NB4 (cell line): ENCODE measurements around the gene LELP1.

Experiments
- DNase-seq: peaks from one replicate; pipeline ENCODE4 v3.0.0; 2010; ENCODE audit warnings: low read depth
- H3K4me3 ChIP-seq: one replicate; pipeline ENCODE4 v1.5.1; 2011; ENCODE audit warnings: mild to moderate bottlenecking, low read depth, low read length, moderate library complexity
- CTCF ChIP-seq: IDR thresholded peaks from one replicate; pipeline ENCODE4 v1.5.1; 2012; ENCODE audit warnings: low read depth, low read length
- MAX ChIP-seq: IDR thresholded peaks from 2 replicates; pipeline ENCODE4 v1.6.1; 2011; ENCODE audit warnings: low read depth, low read length
- MYC ChIP-seq: IDR thresholded peaks from 2 replicates; pipeline ENCODE4 v1.6.1; 2011; ENCODE audit warnings: low read depth, low read length
- POLR2A ChIP-seq: IDR thresholded peaks from 2 replicates; pipeline ENCODE4 v1.6.1; 2011; ENCODE audit warnings: mild to moderate bottlenecking; ENCODE audit not compliant: insufficient read length; ENCODE audit errors: extremely low read depth

Gene LELP1

GRCh38 chr1:153210206-153210605, 7.0 kb downstream of the LELP1 start:
- no peak overlapping the region for H3K4me3 ChIP-seq
- no peak for TF ChIP-seq MYC
- TF ChIP-seq CTCF, result no peak
- TF ChIP-seq POLR2A, result no peak
- no peak for TF ChIP-seq MAX
- no peak for DNase-seq

- TF ChIP-seq MAX, result no peak
- TF ChIP-seq CTCF, result no peak
- no peak for TF ChIP-seq MYC
- no peak overlapping the region for H3K4me3 ChIP-seq
- DNase-seq, result no peak
Measured at GRCh38 chr1:153212201-153212600, 9.0 kb downstream of the LELP1 start.

- DNase-seq, result no peak
- H3K4me3 ChIP-seq, result no peak overlapping the region
- TF ChIP-seq MYC (no peak), CTCF (no peak), POLR2A (no peak), MAX (no peak)
Measured at GRCh38 chr1:153213519-153213918, 10.3 kb downstream of the LELP1 start.

- TF ChIP-seq POLR2A, result no peak
- DNase-seq, result no peak
Measured at GRCh38 chr1:153217212-153217611, 14.0 kb downstream of the LELP1 start, which contains the start of gene PRR9. TSS of gene PRR9 (plus strand) at chr1:153217584. CDS start at chr1:153218145, 561 bp downstream.

GRCh38 chr1:153217744-153218416, 14.7 kb downstream of the LELP1 start:
- no peak overlapping the region for H3K4me3 ChIP-seq
- TF ChIP-seq MAX (no peak), MYC (no peak), CTCF (no peak), POLR2A (no peak)

More at GRCh38 chr1:153217212-153217611, 14.0 kb downstream of the LELP1 start, which contains the start of gene PRR9:
- no peak within 1 kb of the TSS for H3K4me3 ChIP-seq

GRCh38 chr1:153220606-153221303, 17.5 kb downstream of the LELP1 start:
- H3K4me3 ChIP-seq, result no peak overlapping the region
- no peak for DNase-seq
- TF ChIP-seq POLR2A, result no peak
- no peak for TF ChIP-seq CTCF
- TF ChIP-seq MAX, result no peak
- no peak for TF ChIP-seq MYC

More at GRCh38 chr1:153217744-153218416, 14.7 kb downstream of the LELP1 start:
- no peak for DNase-seq
